ENCODE data around the gene GRID1.

DNA sequence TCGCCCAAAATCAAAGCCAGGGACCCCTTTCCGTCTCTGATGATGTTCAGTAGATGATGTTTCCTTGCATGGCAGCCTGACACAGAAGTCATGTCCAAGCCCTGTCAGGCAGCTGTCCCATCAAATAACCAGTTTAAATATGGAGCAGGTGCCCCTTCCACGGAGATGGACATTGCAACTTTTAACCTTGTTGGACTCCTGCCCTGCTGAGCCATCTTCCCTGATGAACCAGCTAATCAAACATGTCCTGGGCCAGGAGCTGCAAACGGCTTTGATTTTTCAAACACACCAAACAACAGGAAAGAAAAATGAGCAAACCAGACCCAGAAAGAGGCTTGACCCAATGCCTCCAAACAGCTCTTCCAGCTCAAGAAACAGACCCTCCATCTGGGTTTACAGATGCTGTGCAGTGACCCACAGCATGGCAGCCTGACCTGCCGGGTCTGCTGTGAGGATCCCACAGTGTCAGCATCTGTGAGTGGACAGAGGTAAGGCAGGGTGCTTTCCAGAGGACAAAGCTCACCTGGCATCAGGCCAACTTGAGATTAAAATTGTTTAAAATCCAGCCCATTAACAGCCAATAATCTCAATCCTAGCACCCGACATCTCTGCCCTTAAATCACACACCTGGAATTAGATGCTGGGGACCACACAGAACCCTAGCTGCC lies 372.6 kb downstream of the GRID1 start:
- TF ChIP-seq POLR2A (IDR thresholded peaks at IDR 0.05; ENCODE audit: low read length) = no peak
- TF ChIP-seq GATA1 (IDR thresholded peaks at IDR 0.05; ENCODE audit: low read depth, low read length) = no peak

All from erythroblast (primary cell).